Nephron progenitor cell (in vitro differentiated cells): Measurements from ENCODE around the gene SLC12A8.

ENCODE experiments used
- DNase-seq: peaks from one replicate; pipeline ENCODE4 v3.0.0; 2021
- H3K27ac Mint-ChIP-seq: 2 replicates; pipeline ENCODE4 v1.8.0; 2021; ENCODE audit warnings: mild to moderate bottlenecking, moderate library complexity, mixed read lengths
- H3K27me3 Mint-ChIP-seq: 2 replicates; pipeline ENCODE4 v1.8.0; 2021; ENCODE audit warnings: mild to moderate bottlenecking, low read depth, mixed read lengths; ENCODE audit not compliant: poor library complexity
- H3K36me3 Mint-ChIP-seq: 2 replicates; pipeline ENCODE4 v1.8.0; 2021; ENCODE audit warnings: low read depth, mixed read lengths
- H3K4me1 Mint-ChIP-seq: 2 replicates; pipeline ENCODE4 v1.8.0; 2021; ENCODE audit warnings: mixed read lengths
- H3K4me3 Mint-ChIP-seq: 2 replicates; pipeline ENCODE4 v1.8.0; 2021; ENCODE audit warnings: mild to moderate bottlenecking, moderate library complexity, mixed read lengths
- H3K9me3 Mint-ChIP-seq: 2 replicates; pipeline ENCODE4 v1.8.0; 2021; ENCODE audit warnings: mild to moderate bottlenecking, moderate library complexity, mixed read lengths
- CTCF ChIP-seq: fragments of 200-600 bp; sonication (generic); IDR thresholded peaks from 2 replicates; pipeline ENCODE4 v1.5.0; 2021; ENCODE audit warnings: antibody characterized with exemption

SLC12A8 gene

GRCh38 chr3:125213946-125214542 is 1.5 kb upstream of the SLC12A8 start:
- no peak for DNase-seq
- TF ChIP-seq CTCF: no peak
- peak overlapping the region; percentile 64 for H3K4me3 Mint-ChIP-seq
- H3K9me3 Mint-ChIP-seq: no peaks in the 10 kb centered on the region
- no peaks in the 10 kb centered on the region for H3K36me3 Mint-ChIP-seq
- peaks cover 57% of the 10 kb centered on the region for H3K27me3 Mint-ChIP-seq
- H3K27ac Mint-ChIP-seq: no peak overlapping the region
- peaks cover 12% of the 10 kb centered on the region for H3K4me1 Mint-ChIP-seq

- no peaks in the 10 kb centered on the region for H3K9me3 Mint-ChIP-seq
- TF ChIP-seq CTCF: no peak
- peaks cover 57% of the 10 kb centered on the region for H3K27me3 Mint-ChIP-seq
Observed at GRCh38 chr3:125213364-125213755, 812 bp upstream of the SLC12A8 start.

GRCh38 chr3:125212091-125212508 is 448 bp downstream of the SLC12A8 start:
- peaks cover 12% of the 10 kb centered on the region for H3K4me1 Mint-ChIP-seq
- H3K27ac Mint-ChIP-seq: no peak overlapping the region
- H3K4me3 Mint-ChIP-seq: peak overlapping the region; percentile 84
- DNase-seq: peak; percentile 53
- H3K36me3 Mint-ChIP-seq: no peaks in the 10 kb centered on the region
- no peaks in the 10 kb centered on the region for H3K9me3 Mint-ChIP-seq
- TF ChIP-seq CTCF: no peak
- peaks cover 57% of the 10 kb centered on the region for H3K27me3 Mint-ChIP-seq

More at GRCh38 chr3:125213364-125213755, 812 bp upstream of the SLC12A8 start:
- H3K4me1 Mint-ChIP-seq: peaks cover 12% of the 10 kb centered on the region
- peak overlapping the region; percentile 64 for H3K4me3 Mint-ChIP-seq
- no peak for DNase-seq
- no peak overlapping the region for H3K27ac Mint-ChIP-seq
- no peaks in the 10 kb centered on the region for H3K36me3 Mint-ChIP-seq

- Mint-ChIP-seq H3K36me3 (no peaks in the 10 kb centered on the region), H3K27me3 (peaks cover 57% of the 10 kb centered on the region), H3K4me1 (peaks cover 12% of the 10 kb centered on the region), H3K9me3 (no peaks in the 10 kb centered on the region), H3K27ac (no peak overlapping the region), H3K4me3 (peak overlapping the region; percentile 84)
- no peak for TF ChIP-seq CTCF
- DNase-seq: no peak
Observed at GRCh38 chr3:125211523-125212090, 941 bp downstream of the SLC12A8 start.

- TF ChIP-seq CTCF: no peak
- DNase-seq: no peak
- Mint-ChIP-seq H3K4me3 (no peak overlapping the region), H3K9me3 (peaks cover 2% of the 10 kb centered on the region), H3K27me3 (peaks cover 32% of the 10 kb centered on the region), H3K4me1 (peaks cover 7% of the 10 kb centered on the region), H3K36me3 (no peaks in the 10 kb centered on the region), H3K27ac (no peak overlapping the region)
Observed at GRCh38 chr3:125207949-125208568, 4.5 kb downstream of the SLC12A8 start.
